Esophagus mucosa (tissue), 1 donor: Measurements from ENCODE around the gene TRIM31. TPM values are rescaled to one million over a fixed set of nuclear protein-coding genes. Genes with fewer than 3 reads are reported as not detected.

ENCODE experiments used
- total RNA-seq: library from RNA; stranded (reverse); gene quantifications from one replicate; pipeline ENCODE4 v1.2.4, GENCODE V29; 2023
- donor health status: DM: yes; HTN: yes; CAD: no.

TRIM31 gene
- total RNA-seq, 1 donor from 2014 or later, result 0.20 TPM

Other genes with a start within 250 kb of the TRIM31 start
- 100 TPM for gene HLA-A, start 170.6 kb downstream of the TRIM31 start, total RNA-seq
- gene POLR1H, start 51.8 kb downstream of the TRIM31 start, total RNA-seq, result 33.1 TPM
- gene PPP1R11, start 45.9 kb downstream of the TRIM31 start, total RNA-seq, result 46.3 TPM
- gene RNF39, start 37.3 kb downstream of the TRIM31 start, total RNA-seq, result 2.6 TPM
- not detected for gene TRIM40, start 23.1 kb upstream of the TRIM31 start, total RNA-seq
- not detected for gene TRIM10, start 48.1 kb upstream of the TRIM31 start, total RNA-seq
- gene TRIM15, start 50.5 kb upstream of the TRIM31 start, total RNA-seq, result not detected
- gene TRIM26, start 100.3 kb upstream of the TRIM31 start, total RNA-seq, result 48.3 TPM
- 9.6 TPM for gene TRIM39, start 213.8 kb upstream of the TRIM31 start, total RNA-seq
- 46.0 TPM for gene RPP21, start 232.1 kb upstream of the TRIM31 start, total RNA-seq